Loucy (cell line): ENCODE results near the gene KYAT1.
A peak's percentile ranks its signal among the peaks of the same experiment; 100 is the strongest.

Source experiments
- H2AFZ ChIP-seq: fragments of 200-600 bp; sonication (generic); 2 replicates; pipeline ENCODE4 v1.6.0; 2016; ENCODE audit warnings: antibody characterized with exemption, mild to moderate bottlenecking, low read length, moderate library complexity
- H3F3A ChIP-seq: fragments of 200-600 bp; 2 replicates; pipeline ENCODE4 v1.6.0; 2016; ENCODE audit warnings: antibody characterized with exemption, low read depth, mild to moderate bottlenecking
- H3K27me3 ChIP-seq: fragments of 200-600 bp; sonication (generic); 2 replicates; pipeline ENCODE4 v1.6.1; 2014; ENCODE audit warnings: low read length, mild to moderate bottlenecking; ENCODE audit not compliant: insufficient read depth, poor library complexity, severe bottlenecking
- H3K36me3 ChIP-seq: fragments of 200-600 bp; sonication (generic); 2 replicates; pipeline ENCODE4 v1.6.1; 2016; ENCODE audit warnings: low read length; ENCODE audit not compliant: insufficient read depth
- H3K4me1 ChIP-seq: fragments of 200-600 bp; sonication (generic); 2 replicates; pipeline ENCODE4 v1.5.1; 2014; ENCODE audit warnings: low read length, mild to moderate bottlenecking; ENCODE audit not compliant: insufficient read depth, poor library complexity, severe bottlenecking
- H3K4me2 ChIP-seq: fragments of 200-600 bp; sonication (generic); 2 replicates; pipeline ENCODE4 v1.6.0; 2014; ENCODE audit warnings: antibody characterized with exemption, low read length, low read depth, mild to moderate bottlenecking; ENCODE audit not compliant: poor library complexity, severe bottlenecking
- H3K4me3 ChIP-seq: fragments of 200-600 bp; sonication (generic); 2 replicates; pipeline ENCODE4 v1.5.1; 2014; ENCODE audit warnings: low read length, mild to moderate bottlenecking, mixed read lengths; ENCODE audit not compliant: poor library complexity, severe bottlenecking
- H3K79me2 ChIP-seq: fragments of 200-600 bp; sonication (generic); 2 replicates; pipeline ENCODE4 v1.6.1; 2014; ENCODE audit warnings: low read length; ENCODE audit not compliant: insufficient read depth
- H3K9ac ChIP-seq: fragments of 200-600 bp; sonication (generic); 2 replicates; pipeline ENCODE4 v1.6.0; 2014; ENCODE audit warnings: mild to moderate bottlenecking, low read depth, low read length, moderate library complexity; ENCODE audit not compliant: poor library complexity, severe bottlenecking
- H3K9me2 ChIP-seq: fragments of 200-600 bp; sonication (generic); replicated peaks from 2 replicates; pipeline ENCODE4 v1.6.1; 2016; ENCODE audit warnings: low read depth, low read length, mixed read lengths
- H3K9me3 ChIP-seq: fragments of 200-600 bp; sonication (generic); 2 replicates; pipeline ENCODE4 v1.6.1; 2014; ENCODE audit warnings: mild to moderate bottlenecking, antibody characterized with exemption, low read length, low read depth; ENCODE audit not compliant: insufficient read depth
- H4K20me1 ChIP-seq: fragments of 200-600 bp; sonication (generic); 2 replicates; pipeline ENCODE4 v1.6.0; 2014; ENCODE audit warnings: antibody characterized with exemption, low read length, mild to moderate bottlenecking; ENCODE audit not compliant: insufficient read depth, poor library complexity, severe bottlenecking
- EZH2phosphoT487 ChIP-seq: fragments of 200-600 bp; IDR thresholded peaks from 2 replicates; pipeline ENCODE4 v1.6.1; 2018; ENCODE audit warnings: antibody characterized with exemption, mild to moderate bottlenecking, moderate library complexity, borderline replicate concordance
- TF ChIP-seq, protein P1 (sequence below): fragments of 200-600 bp; sonication (generic); conservative IDR thresholded peaks from 2 replicates; pipeline ENCODE4 v1.5.1; 2014; ENCODE audit warnings: mild to moderate bottlenecking, antibody characterized with exemption, low read length

Gene KYAT1

GRCh38 chr9:128927731-128928411, 46.1 kb upstream of the KYAT1 start:
- Histone ChIP-seq H3F3A (no peaks in the 10 kb centered on the region), H3K9me3 (no peaks in the 10 kb centered on the region), H3K36me3 (no peaks in the 10 kb centered on the region), H3K4me2 (no peak overlapping the region), H3K9ac (no peak overlapping the region), H3K9me2 (no peaks in the 10 kb centered on the region), H3K79me2 (no peaks in the 10 kb centered on the region), H4K20me1 (no peaks in the 10 kb centered on the region), H3K27me3 (no peaks in the 10 kb centered on the region), H3K4me3 (no peak overlapping the region), H3K4me1 (no peaks in the 10 kb centered on the region), H2AFZ (no peak overlapping the region)
- TF ChIP-seq, protein P1, sequence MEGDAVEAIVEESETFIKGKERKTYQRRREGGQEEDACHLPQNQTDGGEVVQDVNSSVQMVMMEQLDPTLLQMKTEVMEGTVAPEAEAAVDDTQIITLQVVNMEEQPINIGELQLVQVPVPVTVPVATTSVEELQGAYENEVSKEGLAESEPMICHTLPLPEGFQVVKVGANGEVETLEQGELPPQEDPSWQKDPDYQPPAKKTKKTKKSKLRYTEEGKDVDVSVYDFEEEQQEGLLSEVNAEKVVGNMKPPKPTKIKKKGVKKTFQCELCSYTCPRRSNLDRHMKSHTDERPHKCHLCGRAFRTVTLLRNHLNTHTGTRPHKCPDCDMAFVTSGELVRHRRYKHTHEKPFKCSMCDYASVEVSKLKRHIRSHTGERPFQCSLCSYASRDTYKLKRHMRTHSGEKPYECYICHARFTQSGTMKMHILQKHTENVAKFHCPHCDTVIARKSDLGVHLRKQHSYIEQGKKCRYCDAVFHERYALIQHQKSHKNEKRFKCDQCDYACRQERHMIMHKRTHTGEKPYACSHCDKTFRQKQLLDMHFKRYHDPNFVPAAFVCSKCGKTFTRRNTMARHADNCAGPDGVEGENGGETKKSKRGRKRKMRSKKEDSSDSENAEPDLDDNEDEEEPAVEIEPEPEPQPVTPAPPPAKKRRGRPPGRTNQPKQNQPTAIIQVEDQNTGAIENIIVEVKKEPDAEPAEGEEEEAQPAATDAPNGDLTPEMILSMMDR, result peak; percentile 68
- no peak for TF ChIP-seq EZH2phosphoT487

DNA sequence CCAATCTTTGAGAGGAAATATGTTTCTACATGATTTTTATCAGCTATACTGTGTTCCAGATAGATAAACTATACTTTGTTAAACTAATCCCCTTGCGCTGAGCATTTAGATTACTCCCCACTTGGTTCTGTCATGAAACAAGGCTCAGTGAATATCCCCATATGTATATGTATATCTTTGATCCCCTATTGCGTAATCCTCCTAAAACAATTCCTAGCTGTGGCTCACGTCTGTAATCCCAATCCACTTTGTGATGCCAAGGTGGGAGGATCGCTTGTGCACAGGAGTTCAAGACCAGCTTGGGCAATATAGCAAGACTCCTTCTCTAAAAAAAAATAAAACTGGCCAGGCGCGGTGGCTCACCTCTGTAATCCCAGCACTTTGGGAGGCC, 41.7 kb upstream of the KYAT1 start:
- TF ChIP-seq, protein P1, result no peak
- no peak for TF ChIP-seq EZH2phosphoT487
- Histone ChIP-seq H3K4me1 (no peaks in the 10 kb centered on the region), H3K9me3 (no peaks in the 10 kb centered on the region), H4K20me1 (no peaks in the 10 kb centered on the region), H3K36me3 (no peaks in the 10 kb centered on the region), H3K9ac (no peak overlapping the region), H3K4me2 (no peak overlapping the region), H3F3A (no peaks in the 10 kb centered on the region), H3K79me2 (no peaks in the 10 kb centered on the region), H2AFZ (no peak overlapping the region), H3K9me2 (no peaks in the 10 kb centered on the region), H3K4me3 (no peak overlapping the region), H3K27me3 (no peaks in the 10 kb centered on the region)

GRCh38 chr9:128921881-128922763, 40.4 kb upstream of the KYAT1 start:
- Histone ChIP-seq H3K27me3 (no peaks in the 10 kb centered on the region), H2AFZ (no peak overlapping the region), H3K9me2 (no peaks in the 10 kb centered on the region), H4K20me1 (no peaks in the 10 kb centered on the region), H3F3A (no peaks in the 10 kb centered on the region), H3K9me3 (no peaks in the 10 kb centered on the region), H3K4me3 (no peak overlapping the region), H3K36me3 (peaks cover 11% of the 10 kb centered on the region; the same call in 1 of the 2 replicates), H3K4me2 (no peak overlapping the region), H3K4me1 (no peaks in the 10 kb centered on the region), H3K79me2 (no peaks in the 10 kb centered on the region), H3K9ac (no peak overlapping the region)
- TF ChIP-seq, protein P1, result no peak
- no peak for TF ChIP-seq EZH2phosphoT487
